Natural killer cell (primary cell): ENCODE data around the gene MIA3. TPM values are rescaled to one million over a fixed set of nuclear protein-coding genes. Genes with fewer than 3 reads are reported as not detected.

Experiments
- ATAC-seq, 3 donors: fragments of 150-1000 bp in 2 of 3; fragments of 200-7000 bp in 1 of 3; cut with Tn5 transposase; 1 replicate in 1 of 3; 2 replicates in 2 of 3; pipeline ENCODE4 v1.10.0; 2021; ENCODE audit warnings: mild to moderate bottlenecking in 2 of 3, moderate library complexity in 2 of 3
- DNase-seq, 2 donors: peaks; one replicate each; pipeline versions ENCODE4 v3.0.0 to v3.0.0-alpha.2; 2013 to 2021; ENCODE audit warnings: mixed read lengths in 1 of 2
- H3K27ac ChIP-seq: one replicate; pipeline ENCODE4 v1.5.1; 2013; ENCODE audit warnings: mild to moderate bottlenecking, low read length
- H3K27me3 ChIP-seq: one replicate; pipeline ENCODE4 v1.6.1; 2013; ENCODE audit warnings: low read length; ENCODE audit not compliant: control insufficient read depth, insufficient read depth
- H3K36me3 ChIP-seq: one replicate; pipeline ENCODE4 v1.6.1; 2013; ENCODE audit warnings: low read length; ENCODE audit not compliant: control insufficient read depth, insufficient read depth
- H3K4me1 ChIP-seq: one replicate; pipeline ENCODE4 v1.6.1; 2013; ENCODE audit warnings: low read length; ENCODE audit not compliant: control insufficient read depth, insufficient read depth
- H3K4me3 ChIP-seq: one replicate; pipeline ENCODE4 v1.5.1; 2013; ENCODE audit warnings: low read length
- H3K9me3 ChIP-seq: one replicate; pipeline ENCODE4 v1.6.1; 2013; ENCODE audit warnings: low read length; ENCODE audit not compliant: control insufficient read depth, insufficient read depth
- H3K27ac Mint-ChIP-seq, 2 donors: one replicate each; pipeline ENCODE4 v1.8.0; 2022; ENCODE audit warnings: mild to moderate bottlenecking in 2 of 2, mixed read lengths in 2 of 2, moderate library complexity in 1 of 2
- H3K27me3 Mint-ChIP-seq, 2 donors: one replicate each; pipeline ENCODE4 v1.8.0; 2022; ENCODE audit warnings: low read depth in 2 of 2, mixed read lengths in 2 of 2
- H3K36me3 Mint-ChIP-seq: one replicate; pipeline ENCODE4 v1.8.0; 2022; ENCODE audit warnings: mixed read lengths
- H3K4me1 Mint-ChIP-seq, 2 donors: one replicate each; pipeline ENCODE4 v1.8.0; 2022; ENCODE audit warnings: mixed read lengths in 2 of 2
- H3K4me3 Mint-ChIP-seq: one replicate; pipeline ENCODE4 v1.8.0; 2022; ENCODE audit warnings: mild to moderate bottlenecking, moderate library complexity, mixed read lengths
- H3K9me3 Mint-ChIP-seq, 2 donors: one replicate each; pipeline ENCODE4 v1.8.0; 2022; ENCODE audit warnings: mixed read lengths in 2 of 2
- WGBS: methylation state at CpG from one replicate; pipeline ENCODE4 v1.1.7; 2013; ENCODE audit warnings: missing lambda C conversion rate; ENCODE audit not compliant: insufficient coverage; 5-methylcytosine and 5-hydroxymethylcytosine counted together
- intact Hi-C: fragments of 100-400 bp; cut with micrococcal nuclease; formaldehyde crosslinking; loops from one replicate; pipeline ENCODE4 v1.14.2; 2022
- total RNA-seq, 4 donors: library from RNA; stranded (reverse); fragments of 120-200 nt in 1 of 4; gene quantifications; one replicate each; pipeline versions ENCODE4 v1.2.3 to v1.2.4, GENCODE V29; 2013 to 2022
- TF ChIP-seq, protein P1 (sequence below): fragments of 200-600 bp; IDR thresholded peaks from one replicate; pipeline ENCODE4 v1.8.0; 2022; ENCODE audit warnings: antibody characterized with exemption

The MIA3 gene
- total RNA-seq, 3 donors from 2014 or later (not counting 1 experiment from before 2014, with no cell fraction given), result 87.0 to 98.8 (median 94.0) TPM

DNA sequence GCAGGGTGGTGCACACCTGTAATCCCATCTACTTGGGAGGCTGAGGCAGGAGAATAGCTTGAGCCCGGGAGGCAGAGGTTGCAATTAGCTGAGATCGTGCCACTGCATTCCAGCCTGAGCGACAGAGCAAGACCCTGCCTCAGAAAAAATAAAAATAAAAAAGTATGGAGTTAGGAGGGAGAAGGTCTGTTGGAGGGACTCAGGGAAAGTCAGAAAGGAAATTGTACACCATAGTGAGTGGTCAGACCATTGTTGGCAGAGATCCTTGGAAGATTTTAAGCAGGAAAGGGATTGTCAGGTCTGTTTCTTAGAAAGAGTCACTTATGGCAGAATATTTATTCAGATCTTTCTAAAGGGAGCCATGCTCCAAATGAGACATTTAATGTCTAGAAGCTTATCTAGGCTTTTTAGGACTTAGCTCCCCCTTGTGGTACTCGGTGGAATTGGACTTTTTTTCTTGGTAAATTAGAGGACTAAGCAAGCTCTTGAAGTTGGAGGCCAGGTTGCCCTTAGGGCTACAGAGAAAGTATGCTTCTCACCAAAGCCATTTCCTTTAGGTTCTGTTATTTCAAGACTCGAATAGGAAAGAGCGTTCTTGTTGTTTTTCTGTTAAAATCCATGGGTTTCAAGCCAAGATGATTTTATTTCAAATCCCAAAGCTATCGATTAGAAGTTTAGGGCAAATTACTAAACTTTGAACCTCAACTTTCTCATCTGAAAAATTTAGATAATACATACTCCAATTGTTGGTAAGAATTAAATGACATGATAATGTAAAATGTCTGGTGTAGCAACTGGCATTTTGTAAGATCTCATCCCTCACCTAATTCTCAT is 16.5 kb downstream of the MIA3 start:
- peak in 1 of 2 donors; percentile 90 for DNase-seq
- no peak overlapping the region for H3K4me3 ChIP-seq
- intact Hi-C loops, result loop anchor here (1.0 kb wide), 2 partner anchors 45 to 169 kb away; partner anchors contain the start of gene TAF1A
- no peaks in the 10 kb centered on the region for H3K9me3 Mint-ChIP-seq
- H3K4me1 ChIP-seq, result no peaks in the 10 kb centered on the region
- no peaks in the 10 kb centered on the region for H3K27me3 Mint-ChIP-seq
- H3K4me3 Mint-ChIP-seq, result no peak overlapping the region
- peak; percentile 88 to 98 (median 89) for ATAC-seq
- peaks cover 19% of the 10 kb centered on the region for H3K36me3 Mint-ChIP-seq
- no peak overlapping the region for H3K27ac ChIP-seq
- no peaks in the 10 kb centered on the region for H3K27me3 ChIP-seq
- WGBS, result 51% methylated on average over 6 of the region's 7 CpGs
- H3K9me3 ChIP-seq, result no peaks in the 10 kb centered on the region
- peak overlapping the region in 1 of 2 donors; percentile 33 for H3K27ac Mint-ChIP-seq
- peaks cover 0 to 8% of the 10 kb centered on the region in 2 donors for H3K4me1 Mint-ChIP-seq
- H3K36me3 ChIP-seq, result peaks cover 14% of the 10 kb centered on the region
- TF ChIP-seq, protein P1, sequence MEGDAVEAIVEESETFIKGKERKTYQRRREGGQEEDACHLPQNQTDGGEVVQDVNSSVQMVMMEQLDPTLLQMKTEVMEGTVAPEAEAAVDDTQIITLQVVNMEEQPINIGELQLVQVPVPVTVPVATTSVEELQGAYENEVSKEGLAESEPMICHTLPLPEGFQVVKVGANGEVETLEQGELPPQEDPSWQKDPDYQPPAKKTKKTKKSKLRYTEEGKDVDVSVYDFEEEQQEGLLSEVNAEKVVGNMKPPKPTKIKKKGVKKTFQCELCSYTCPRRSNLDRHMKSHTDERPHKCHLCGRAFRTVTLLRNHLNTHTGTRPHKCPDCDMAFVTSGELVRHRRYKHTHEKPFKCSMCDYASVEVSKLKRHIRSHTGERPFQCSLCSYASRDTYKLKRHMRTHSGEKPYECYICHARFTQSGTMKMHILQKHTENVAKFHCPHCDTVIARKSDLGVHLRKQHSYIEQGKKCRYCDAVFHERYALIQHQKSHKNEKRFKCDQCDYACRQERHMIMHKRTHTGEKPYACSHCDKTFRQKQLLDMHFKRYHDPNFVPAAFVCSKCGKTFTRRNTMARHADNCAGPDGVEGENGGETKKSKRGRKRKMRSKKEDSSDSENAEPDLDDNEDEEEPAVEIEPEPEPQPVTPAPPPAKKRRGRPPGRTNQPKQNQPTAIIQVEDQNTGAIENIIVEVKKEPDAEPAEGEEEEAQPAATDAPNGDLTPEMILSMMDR, result peak; percentile 98

DNA sequence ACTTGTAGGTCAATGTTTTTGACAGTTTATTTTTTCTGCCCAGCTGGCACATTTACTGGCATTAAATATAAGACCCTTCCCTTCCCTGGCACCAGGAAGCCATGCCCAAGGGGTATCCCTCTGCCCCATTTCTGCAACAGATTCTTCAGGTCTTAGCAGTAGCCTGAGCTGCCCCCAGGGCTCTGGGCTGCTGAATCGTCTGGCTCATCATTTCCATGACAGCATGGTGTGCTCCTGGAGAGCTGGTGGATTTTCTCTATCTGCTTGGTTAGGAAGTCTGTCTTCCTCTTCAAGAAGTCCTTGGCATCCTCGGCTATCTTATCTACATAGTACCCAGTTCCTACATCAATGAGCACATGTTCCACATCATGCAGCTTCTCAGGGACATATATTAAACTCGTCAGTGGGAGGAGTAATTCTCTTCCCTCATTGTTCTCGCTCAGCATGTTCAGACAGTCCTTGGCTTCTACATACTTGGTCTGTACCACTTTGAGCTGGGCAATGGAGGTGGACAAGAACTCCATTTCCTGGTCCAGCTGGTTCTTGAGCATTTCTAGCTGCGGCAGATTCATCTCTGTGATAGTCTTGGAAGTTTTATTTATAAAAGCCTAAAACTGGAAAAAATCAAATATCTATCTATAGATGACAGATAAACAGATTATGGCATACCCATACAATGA is 23.5 kb downstream of the MIA3 start:
- Mint-ChIP-seq H3K36me3 (peaks cover 7% of the 10 kb centered on the region), H3K9me3 (no peaks in the 10 kb centered on the region), H3K4me1 (peaks cover 21 to 25% of the 10 kb centered on the region in 2 donors), H3K4me3 (peak overlapping the region; percentile 38), H3K27me3 (no peaks in the 10 kb centered on the region), H3K27ac (no peak overlapping the region)
- DNase-seq (no peak), ATAC-seq (no peak)
- H3K4me3 ChIP-seq, result no peak overlapping the region
- peaks cover 10% of the 10 kb centered on the region for H3K4me1 ChIP-seq
- 97% methylated on average over 4 of the region's 5 CpGs for WGBS
- no peak overlapping the region for H3K27ac ChIP-seq
- TF ChIP-seq, protein P1, result no peak
- peaks cover 4% of the 10 kb centered on the region for H3K36me3 ChIP-seq
- intact Hi-C loops, result no loop called here
- H3K9me3 ChIP-seq, result no peaks in the 10 kb centered on the region
- H3K27me3 ChIP-seq, result no peaks in the 10 kb centered on the region

DNA sequence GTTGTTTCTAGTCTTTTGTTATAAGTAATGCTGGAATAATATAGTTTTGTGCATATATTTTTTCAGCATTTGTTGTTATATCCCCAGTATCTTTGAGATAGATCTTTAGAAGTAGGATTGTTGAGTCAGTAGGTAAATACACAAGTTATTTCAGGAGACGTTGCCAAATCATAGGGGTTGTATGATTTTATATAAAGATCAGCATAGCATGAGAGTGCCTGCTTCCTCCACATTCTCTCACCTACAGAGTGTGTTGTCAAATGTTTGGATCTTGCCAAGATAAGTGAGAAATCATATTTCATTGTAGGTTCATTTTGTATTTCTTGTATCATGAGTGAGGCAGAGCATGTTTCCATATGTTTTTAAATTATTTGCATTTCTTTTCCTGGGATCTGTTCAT is 24.6 kb downstream of the MIA3 start:
- Mint-ChIP-seq H3K27ac (peak overlapping the region; percentile 98), H3K36me3 (no peaks in the 10 kb centered on the region), H3K9me3 (no peaks in the 10 kb centered on the region), H3K27me3 (no peaks in the 10 kb centered on the region), H3K4me3 (peak overlapping the region; percentile 14), H3K4me1 (peaks cover 21 to 25% of the 10 kb centered on the region in 2 donors)
- ATAC-seq (no peak), DNase-seq (no peak)
- H3K9me3 ChIP-seq, result no peaks in the 10 kb centered on the region
- TF ChIP-seq, protein P1, result no peak
- H3K27ac ChIP-seq, result no peak overlapping the region
- intact Hi-C loops, result no loop called here
- peaks cover 12% of the 10 kb centered on the region for H3K36me3 ChIP-seq
- H3K4me3 ChIP-seq, result no peak overlapping the region
- H3K4me1 ChIP-seq, result peaks cover 10% of the 10 kb centered on the region
- WGBS, result no CpG with 5 or more reads among the region's 1 CpG
- H3K27me3 ChIP-seq, result no peaks in the 10 kb centered on the region
